ENCODE results near the gene CXCL9. TPM values are rescaled to one million over a fixed set of nuclear protein-coding genes. Genes with fewer than 3 reads are reported as not detected.
"Not testable (repeated sequence)": the region's sequence is repeated elsewhere in the genome, so short reads cannot be mapped to it uniquely, and the experiment has no call there.

The CXCL9 gene
- 2.8 TPM for polyA plus RNA-seq
- long read RNA-seq, donor 1: 0 reads
- long read RNA-seq, donor 2, partial matches to known transcripts: 0 of 1 reads
- long read RNA-seq, donor 2, other reads (novel, unspliced or antisense): 0 of 1 reads
- long read RNA-seq, donor 3, partial matches to known transcripts: 0 of 3 reads
- long read RNA-seq, donor 3, other reads (novel, unspliced or antisense): 0 of 3 reads
- long read RNA-seq, donor 4: 0 reads
- long read RNA-seq, donor 5, partial matches to known transcripts: 0 of 1 reads
- long read RNA-seq, donor 5, other reads (novel, unspliced or antisense): 0 of 1 reads
- long read RNA-seq, donor 6: 0 reads
- long read RNA-seq, donor 7: 0 reads
- long read RNA-seq, donor 8, partial matches to known transcripts: 0 of 3 reads
- long read RNA-seq, donor 8, other reads (novel, unspliced or antisense): 0 of 3 reads
- long read RNA-seq, donor 9: 0 reads
- long read RNA-seq, donor 10: 0 reads
- long read RNA-seq, donor 11: 0 reads

GRCh38 chr4:76007089-76007862 is at the start of gene CXCL9:
Gene CXCL9 (minus strand): TSS chr4:76007509. CDS start chr4:76007449, 60 bp downstream.
- H3K36me3 ChIP-seq (ENCODE audit: control insufficient read depth, insufficient read depth, low read length): no peaks in the 10 kb centered on the region
- WGBS (ENCODE audit: insufficient coverage, low lambda C conversion rate): 20% methylated on average over 1 of the region's 1 CpG
- peaks cover 6% of the 10 kb centered on the region for H3K9me3 ChIP-seq (ENCODE audit: control insufficient read depth, low read depth, low read length)
- H3K27me3 ChIP-seq (ENCODE audit: control insufficient read depth, insufficient read depth, low read length): no peaks in the 10 kb centered on the region
- peaks cover 13% of the 10 kb centered on the region for H3K4me1 ChIP-seq (ENCODE audit: control insufficient read depth, insufficient read depth, low read length)
- no peak within 1 kb of the TSS for H3K4me3 ChIP-seq (ENCODE audit: low read length)
- peak within 1 kb of the TSS; percentile 28 for H3K27ac ChIP-seq (ENCODE audit: low read length)
- DNase-seq: peak in 1 of 2 donors; percentile 53

- DNase-seq: no peak
- no peaks in the 10 kb centered on the region for H3K36me3 ChIP-seq (ENCODE audit: control insufficient read depth, insufficient read depth, low read length)
- H3K4me1 ChIP-seq (ENCODE audit: control insufficient read depth, insufficient read depth, low read length): peaks cover 8% of the 10 kb centered on the region
- 60% methylated on average over 1 of the region's 2 CpGs for WGBS (ENCODE audit: insufficient coverage, low lambda C conversion rate)
- H3K9me3 ChIP-seq (ENCODE audit: control insufficient read depth, low read depth, low read length): no peaks in the 10 kb centered on the region
- H3K27ac ChIP-seq (ENCODE audit: low read length): no peak overlapping the region
- H3K27me3 ChIP-seq (ENCODE audit: control insufficient read depth, insufficient read depth, low read length): no peaks in the 10 kb centered on the region
- no peak overlapping the region for H3K4me3 ChIP-seq (ENCODE audit: low read length)
Observed at GRCh38 chr4:76055421-76055820, 48.1 kb upstream of the CXCL9 start.

GRCh38 chr4:76055016-76055415 is 47.7 kb upstream of the CXCL9 start:
- DNase-seq: peak; percentile 11 to 58
- Histone ChIP-seq H3K36me3 (ENCODE audit: control insufficient read depth, insufficient read depth, low read length) (no peaks in the 10 kb centered on the region), H3K27me3 (ENCODE audit: control insufficient read depth, insufficient read depth, low read length) (no peaks in the 10 kb centered on the region), H3K9me3 (ENCODE audit: control insufficient read depth, low read depth, low read length) (no peaks in the 10 kb centered on the region), H3K4me3 (ENCODE audit: low read length) (no peak overlapping the region), H3K27ac (ENCODE audit: low read length) (peak overlapping the region; percentile 23), H3K4me1 (ENCODE audit: control insufficient read depth, insufficient read depth, low read length) (peaks cover 8% of the 10 kb centered on the region)
- 100% methylated on average over 1 of the region's 2 CpGs for WGBS (ENCODE audit: insufficient coverage, low lambda C conversion rate)

- no peaks in the 10 kb centered on the region for H3K36me3 ChIP-seq (ENCODE audit: control insufficient read depth, insufficient read depth, low read length)
- no peak overlapping the region for H3K4me3 ChIP-seq (ENCODE audit: low read length)
- H3K27me3 ChIP-seq (ENCODE audit: control insufficient read depth, insufficient read depth, low read length): no peaks in the 10 kb centered on the region
- H3K27ac ChIP-seq (ENCODE audit: low read length): no peak overlapping the region
- H3K4me1 ChIP-seq (ENCODE audit: control insufficient read depth, insufficient read depth, low read length): peaks cover 8% of the 10 kb centered on the region
- WGBS (ENCODE audit: insufficient coverage, low lambda C conversion rate): 7% methylated on average over 2 of the region's 4 CpGs
- no peaks in the 10 kb centered on the region for H3K9me3 ChIP-seq (ENCODE audit: control insufficient read depth, low read depth, low read length)
- no peak for DNase-seq
Observed at GRCh38 chr4:76053730-76054129, 46.4 kb upstream of the CXCL9 start.

DNA sequence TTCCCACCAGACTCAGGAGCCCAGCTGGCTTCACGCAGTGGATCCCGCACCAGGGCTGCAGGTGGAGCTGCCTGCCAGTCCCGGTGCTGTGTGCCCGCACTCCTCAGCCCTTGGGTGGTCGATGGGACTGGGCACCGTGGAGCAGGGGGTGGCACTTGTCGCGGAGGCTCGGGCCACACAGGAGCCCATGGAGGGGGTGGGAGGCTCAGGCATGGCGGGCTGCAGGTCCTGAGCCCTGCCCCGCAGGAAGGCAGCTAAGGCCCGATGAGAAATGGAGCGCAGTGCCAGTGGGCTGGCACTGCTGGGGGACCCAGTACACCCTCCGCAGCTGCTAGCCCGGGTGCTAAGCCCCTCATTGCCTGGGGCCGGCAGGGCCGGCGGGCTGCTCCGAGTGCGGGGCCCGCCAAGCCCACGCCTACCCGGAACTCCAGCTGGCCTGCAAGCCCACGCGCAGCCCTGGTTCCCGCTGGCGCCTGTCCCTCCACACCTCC is 43.3 kb upstream of the CXCL9 start:
- not testable (repeated sequence) for H3K4me1 ChIP-seq (ENCODE audit: control insufficient read depth, insufficient read depth, low read length); H3K4me3 ChIP-seq (ENCODE audit: low read length); H3K9me3 ChIP-seq (ENCODE audit: control insufficient read depth, low read depth, low read length); H3K27ac ChIP-seq (ENCODE audit: low read length); H3K36me3 ChIP-seq (ENCODE audit: control insufficient read depth, insufficient read depth, low read length); H3K27me3 ChIP-seq (ENCODE audit: control insufficient read depth, insufficient read depth, low read length); DNase-seq
- WGBS (ENCODE audit: insufficient coverage, low lambda C conversion rate): no CpG with 5 or more reads among the region's 27 CpGs

DNA sequence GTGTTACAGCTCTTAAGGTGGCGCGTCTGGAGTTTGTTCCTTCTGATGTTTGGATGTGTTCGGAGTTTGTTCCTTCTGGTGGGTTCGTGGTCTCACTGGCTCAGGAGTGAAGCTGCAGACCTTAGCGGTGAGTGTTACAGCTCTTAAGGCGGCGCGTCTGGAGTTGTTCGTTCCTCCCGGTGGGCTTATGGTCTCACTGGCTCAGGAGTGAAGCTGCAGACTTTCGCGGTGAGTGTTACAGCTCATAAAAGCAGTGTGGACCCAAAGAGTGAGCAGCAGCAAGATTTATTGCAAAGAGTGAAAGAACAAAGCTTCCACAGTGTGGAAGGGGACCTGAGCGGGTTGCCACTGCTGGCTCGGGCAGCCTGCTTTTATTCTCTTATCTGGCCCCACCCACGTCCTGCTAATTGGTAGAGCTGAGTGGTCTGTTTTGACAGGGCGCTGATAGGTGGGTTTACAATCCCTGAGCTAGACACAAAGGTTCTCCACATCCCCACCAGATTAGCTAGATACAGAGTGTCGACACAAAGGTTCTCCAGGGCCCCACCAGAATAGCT is 42.6 kb upstream of the CXCL9 start:
- not testable (repeated sequence) for H3K4me1 ChIP-seq (ENCODE audit: control insufficient read depth, insufficient read depth, low read length); H3K4me3 ChIP-seq (ENCODE audit: low read length); H3K36me3 ChIP-seq (ENCODE audit: control insufficient read depth, insufficient read depth, low read length); H3K9me3 ChIP-seq (ENCODE audit: control insufficient read depth, low read depth, low read length); DNase-seq; H3K27ac ChIP-seq (ENCODE audit: low read length); H3K27me3 ChIP-seq (ENCODE audit: control insufficient read depth, insufficient read depth, low read length)
- WGBS (ENCODE audit: insufficient coverage, low lambda C conversion rate): no CpG with 5 or more reads among the region's 17 CpGs

- DNase-seq; H3K4me1 ChIP-seq (ENCODE audit: control insufficient read depth, insufficient read depth, low read length); H3K36me3 ChIP-seq (ENCODE audit: control insufficient read depth, insufficient read depth, low read length); H3K27me3 ChIP-seq (ENCODE audit: control insufficient read depth, insufficient read depth, low read length); H3K27ac ChIP-seq (ENCODE audit: low read length); H3K4me3 ChIP-seq (ENCODE audit: low read length); H3K9me3 ChIP-seq (ENCODE audit: control insufficient read depth, low read depth, low read length): not testable (repeated sequence)
- 96% methylated on average over 2 of the region's 4 CpGs for WGBS (ENCODE audit: insufficient coverage, low lambda C conversion rate)
Observed at GRCh38 chr4:76044686-76045085, 37.4 kb upstream of the CXCL9 start.

GRCh38 chr4:76043306-76043705 is 36.0 kb upstream of the CXCL9 start:
- H3K27ac ChIP-seq (ENCODE audit: low read length); H3K4me3 ChIP-seq (ENCODE audit: low read length); H3K9me3 ChIP-seq (ENCODE audit: control insufficient read depth, low read depth, low read length); H3K4me1 ChIP-seq (ENCODE audit: control insufficient read depth, insufficient read depth, low read length); DNase-seq; H3K36me3 ChIP-seq (ENCODE audit: control insufficient read depth, insufficient read depth, low read length); H3K27me3 ChIP-seq (ENCODE audit: control insufficient read depth, insufficient read depth, low read length): not testable (repeated sequence)
- WGBS (ENCODE audit: insufficient coverage, low lambda C conversion rate): no CpG with 5 or more reads among the region's 18 CpGs

DNA sequence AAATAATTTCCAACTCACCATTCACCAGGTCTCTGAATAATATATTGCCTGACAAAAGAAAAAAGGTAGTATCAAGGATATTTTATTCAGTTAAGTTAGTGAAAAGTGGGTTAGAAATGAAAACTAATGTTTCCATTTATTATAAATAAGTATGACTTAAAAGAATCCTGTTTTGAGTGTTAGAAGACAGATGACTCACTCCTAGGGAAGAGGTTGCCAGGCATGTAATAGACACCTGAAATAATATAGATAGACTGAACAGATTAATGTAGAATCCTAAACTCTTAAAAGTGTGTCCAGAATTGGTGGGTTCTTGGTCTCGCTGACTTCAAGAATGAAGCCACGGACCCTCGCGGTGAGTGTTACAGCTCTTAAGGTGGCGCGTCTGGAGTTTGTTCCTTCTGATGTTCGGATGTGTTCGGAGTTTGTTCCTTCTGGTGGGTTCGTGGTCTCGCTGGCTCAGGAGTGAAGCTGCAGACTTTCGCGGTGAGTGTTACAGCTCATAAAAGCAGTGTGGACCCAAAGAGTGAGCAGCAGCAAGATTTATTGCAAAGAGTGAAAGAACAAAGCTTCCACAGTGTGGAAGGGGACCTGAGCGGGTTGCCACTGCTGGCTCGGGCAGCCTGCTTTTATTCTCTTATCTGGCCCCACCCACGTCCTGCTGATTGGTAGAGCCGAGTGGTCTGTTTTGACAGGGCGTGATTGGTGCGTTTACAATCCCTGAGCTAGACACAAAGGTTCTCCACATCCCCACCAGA is 35.1 kb upstream of the CXCL9 start:
- H3K9me3 ChIP-seq (ENCODE audit: control insufficient read depth, low read depth, low read length); H3K36me3 ChIP-seq (ENCODE audit: control insufficient read depth, insufficient read depth, low read length); DNase-seq; H3K27ac ChIP-seq (ENCODE audit: low read length); H3K4me3 ChIP-seq (ENCODE audit: low read length); H3K4me1 ChIP-seq (ENCODE audit: control insufficient read depth, insufficient read depth, low read length); H3K27me3 ChIP-seq (ENCODE audit: control insufficient read depth, insufficient read depth, low read length): not testable (repeated sequence)
- WGBS (ENCODE audit: insufficient coverage, low lambda C conversion rate): no CpG with 5 or more reads among the region's 18 CpGs

GRCh38 chr4:76036855-76037254 is 29.5 kb upstream of the CXCL9 start:
- H3K27me3 ChIP-seq (ENCODE audit: control insufficient read depth, insufficient read depth, low read length): no peaks in the 10 kb centered on the region
- no CpG with 5 or more reads among the region's 3 CpGs for WGBS (ENCODE audit: insufficient coverage, low lambda C conversion rate)

More at GRCh38 chr4:76036855-76037254, 29.5 kb upstream of the CXCL9 start:
- DNase-seq: no peak
- H3K4me3 ChIP-seq (ENCODE audit: low read length): no peak overlapping the region
- H3K9me3 ChIP-seq (ENCODE audit: control insufficient read depth, low read depth, low read length): no peaks in the 10 kb centered on the region
- H3K36me3 ChIP-seq (ENCODE audit: control insufficient read depth, insufficient read depth, low read length): no peaks in the 10 kb centered on the region
- H3K4me1 ChIP-seq (ENCODE audit: control insufficient read depth, insufficient read depth, low read length): no peaks in the 10 kb centered on the region
- H3K27ac ChIP-seq (ENCODE audit: low read length): no peak overlapping the region

All from large intestine (tissue), 12 donors.